HG02798 (cell line): ENCODE data around the gene UNC119.
A peak's percentile ranks its signal among the peaks of the same experiment; 100 is the strongest.

Source experiments
- ATAC-seq: cut with Tn5 transposase; IDR thresholded peaks from one replicate; pipeline ENCODE4 v1.9.1; 2021; ENCODE audit warnings: mild to moderate bottlenecking; ENCODE audit not compliant: unreplicated experiment, poor library complexity

Gene UNC119

DNA sequence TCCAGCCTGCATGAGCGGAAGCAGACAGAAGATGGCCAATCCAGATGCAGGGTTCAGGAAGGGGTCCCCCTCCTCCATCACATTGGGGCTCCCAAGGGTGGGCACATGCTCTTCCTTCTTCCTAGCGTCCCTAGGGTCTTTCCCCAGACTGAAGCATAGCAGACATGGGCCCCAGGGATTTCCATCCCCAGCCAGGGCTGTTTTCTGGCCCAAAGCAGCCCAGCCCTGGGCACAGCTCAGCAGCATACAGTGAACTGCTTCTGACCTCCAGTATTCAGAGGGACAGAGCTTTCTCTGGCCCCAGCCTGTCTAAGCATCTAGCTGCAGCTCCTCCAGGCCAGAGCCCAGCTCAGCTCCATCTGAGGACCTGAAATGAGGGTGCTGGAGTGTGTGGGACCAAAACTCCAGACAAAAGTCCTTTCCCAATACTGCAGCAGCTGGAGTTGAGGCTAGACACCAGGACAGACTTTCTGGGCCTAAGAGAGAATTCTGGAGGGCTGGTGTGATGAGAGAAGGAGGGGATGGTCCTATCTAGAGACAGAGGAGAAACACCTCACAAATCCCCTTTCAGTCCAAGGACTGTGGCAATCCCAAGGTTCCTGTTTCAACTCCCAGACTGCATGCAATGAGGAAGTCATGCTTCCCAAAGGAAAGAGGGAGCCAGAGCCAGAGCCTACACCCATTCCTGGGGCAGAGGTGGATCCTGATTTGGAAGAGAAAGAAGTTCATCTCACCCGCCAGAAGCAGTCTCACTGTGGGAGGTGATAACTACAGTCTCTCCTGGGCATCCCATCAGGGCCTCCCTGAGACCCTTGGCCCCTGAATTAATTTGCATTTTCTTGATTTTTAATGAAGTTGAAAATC is 50.8 kb downstream of the UNC119 start:
- no peak for ATAC-seq

DNA sequence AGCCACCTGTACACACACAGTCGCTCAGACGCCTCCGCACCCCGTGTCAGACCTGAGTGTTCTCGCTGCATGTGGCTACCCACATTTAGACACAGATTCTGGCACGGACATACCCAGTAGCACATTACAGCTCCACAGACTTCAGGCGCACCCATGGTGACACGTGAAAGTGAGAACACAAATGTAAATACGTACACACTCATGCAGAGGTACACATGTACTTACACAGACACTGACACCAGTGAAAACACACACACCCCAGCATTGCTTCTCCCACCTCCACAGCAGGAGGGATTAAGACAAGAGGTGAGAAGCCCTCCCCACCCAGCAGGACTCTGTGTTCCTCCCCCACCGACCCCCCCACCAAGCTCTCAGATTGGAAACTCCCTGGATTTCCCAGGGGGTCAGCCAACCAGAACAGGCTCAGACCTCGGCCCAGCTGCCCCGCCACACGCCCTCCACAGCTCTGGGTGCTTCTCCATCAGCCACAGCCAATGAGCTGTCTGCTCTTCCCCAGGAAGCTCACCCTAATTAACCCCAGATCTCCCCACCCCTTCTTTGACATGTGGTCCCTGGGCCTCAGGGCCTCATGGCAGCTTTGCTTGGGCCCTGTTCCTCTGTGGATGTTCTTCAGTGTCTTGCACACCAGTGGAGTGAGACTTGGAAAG is 51.6 kb downstream of the UNC119 start:
- ATAC-seq: peak; percentile 66

DNA sequence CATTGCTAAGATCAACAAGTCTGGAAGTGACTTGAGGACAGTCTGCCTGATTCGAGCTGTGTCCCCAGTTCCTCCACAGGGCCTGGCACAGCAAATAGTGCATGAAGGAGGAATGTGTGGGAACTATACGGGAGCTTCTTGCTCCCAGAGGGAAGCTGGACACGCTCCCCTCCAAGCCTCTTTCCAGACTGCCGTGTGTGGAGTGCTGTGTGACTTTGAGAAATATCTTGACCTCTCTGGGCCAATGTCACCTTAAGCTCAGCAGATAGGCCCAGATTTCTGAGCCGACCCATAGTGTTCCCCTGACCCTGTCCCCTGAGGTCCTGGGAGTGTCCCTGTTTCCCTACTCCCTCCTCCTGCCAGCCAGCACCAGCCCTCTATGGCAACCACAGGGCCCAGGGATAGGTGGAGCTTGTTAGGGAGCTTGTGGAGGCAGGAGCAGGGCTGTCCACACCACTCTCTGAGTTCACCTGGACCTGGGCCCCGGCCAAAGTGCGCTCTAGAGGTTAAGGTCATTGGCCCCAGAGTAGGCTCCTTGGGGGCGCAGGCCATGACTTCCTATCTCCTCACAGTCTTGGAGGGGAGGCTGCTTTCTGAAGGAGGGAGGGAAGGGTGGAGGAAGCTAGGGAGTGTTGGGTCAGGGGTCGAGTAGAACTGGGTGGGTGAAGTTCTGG is 52.6 kb downstream of the UNC119 start:
- ATAC-seq: no peak

DNA sequence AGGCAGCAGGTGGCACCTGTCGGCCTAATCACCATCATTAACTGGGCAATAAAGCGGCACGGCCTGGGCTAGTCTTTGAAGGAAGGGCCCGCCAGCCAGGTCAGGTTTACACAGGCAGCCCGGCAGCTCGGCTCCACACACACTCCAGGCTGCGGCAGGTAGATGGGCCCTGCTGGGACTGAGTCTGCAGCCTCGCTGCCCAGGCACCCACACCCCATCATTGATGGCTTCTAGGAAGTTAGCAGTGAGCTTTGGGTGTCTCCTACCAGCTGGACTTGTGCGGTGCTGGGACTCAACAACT is 53.1 kb downstream of the UNC119 start:
- no peak for ATAC-seq

DNA sequence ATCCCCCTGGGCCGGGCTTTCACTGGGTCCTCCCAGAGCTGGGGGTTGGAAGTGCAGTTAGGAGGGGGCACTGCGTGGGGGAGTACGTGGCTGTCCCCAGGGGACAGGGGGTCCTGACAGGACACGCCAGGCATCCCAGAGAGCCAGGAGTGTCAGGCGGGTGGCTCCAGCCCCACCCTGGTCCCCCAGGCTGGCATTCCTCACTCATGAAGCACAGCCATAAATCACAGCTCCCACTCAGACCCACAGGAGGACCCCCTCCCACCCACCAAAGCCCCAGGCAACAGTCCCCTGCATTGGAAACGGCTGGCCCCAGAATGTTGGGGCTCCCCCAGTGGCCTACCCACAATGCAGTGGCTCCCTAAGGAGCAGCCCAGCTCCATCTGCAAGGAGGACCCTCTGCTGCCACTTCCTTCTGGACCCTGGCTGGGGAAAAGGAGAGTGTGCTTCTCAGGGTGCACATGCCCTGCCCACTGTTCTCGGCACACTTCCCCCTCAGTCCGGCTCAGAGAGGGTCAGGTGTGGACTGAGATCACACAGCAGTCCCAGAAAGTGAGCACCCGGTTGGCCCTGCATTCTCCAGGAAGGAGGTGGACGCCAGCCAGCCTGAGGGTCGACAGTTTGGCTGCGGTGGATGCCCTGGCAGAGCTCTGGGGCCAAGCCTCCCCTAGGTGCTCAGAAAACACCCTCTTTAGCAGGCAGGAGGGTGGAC is 53.6 kb downstream of the UNC119 start:
- ATAC-seq: no peak

DNA sequence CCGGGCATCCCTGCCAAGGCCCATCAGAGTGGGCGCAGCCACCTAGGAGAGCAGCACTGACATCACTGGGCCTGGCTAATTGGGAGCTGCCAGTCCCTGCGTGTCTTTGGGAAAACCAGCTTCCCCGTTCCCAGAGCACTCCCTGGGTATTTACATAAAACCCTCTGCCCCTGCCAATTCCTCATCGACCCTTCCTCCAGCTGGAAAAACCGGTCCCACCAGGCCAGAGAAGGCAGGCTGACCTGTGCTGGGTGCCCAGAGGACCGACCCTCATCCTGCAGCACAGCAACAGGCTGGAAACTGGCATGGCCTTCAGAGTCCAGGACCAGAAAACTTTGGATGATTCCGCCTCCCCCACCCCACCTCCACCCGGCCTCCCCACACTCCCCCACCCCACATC is 54.5 kb downstream of the UNC119 start:
- no peak for ATAC-seq
